SK-N-SH (cell line): ENCODE measurements around the gene USP36. TPM values are rescaled to one million over a fixed set of nuclear protein-coding genes. Genes with fewer than 3 reads are reported as not detected.

Source experiments
- CTCF ChIA-PET: fragments of 300-600, 350-600 bp; formaldehyde crosslinking; extraction: SDS; loops from one replicate; lab custom pipeline; 2021; lab: Yijun Ruan, JAX
- POLR2A ChIA-PET: fragments of 350-600 bp; sonication (Branson Sonifier 250); formaldehyde crosslinking; extraction: SDS; loops from one replicate; lab custom pipeline; 2020; ENCODE audit warnings: antibody characterized with exemption, inconsistent platforms; lab: Yijun Ruan, JAX
- DNase-seq: peaks from one replicate; pipeline ENCODE4 v3.0.0; 2012
- H2AFZ ChIP-seq: fragments of 200-600 bp; sonication (generic); 2 replicates; pipeline ENCODE4 v1.8.1; 2016; ENCODE audit warnings: antibody characterized with exemption, mild to moderate bottlenecking, low read depth
- H3F3A ChIP-seq: fragments of 200-600 bp; sonication (generic); replicated peaks from 2 replicates; pipeline ENCODE3; 2016; ENCODE audit warnings: antibody characterized with exemption, mild to moderate bottlenecking; ENCODE audit not compliant: insufficient read depth
- H3K27ac ChIP-seq, 2 experiments: fragments of 200-500 bp in 1 of 2; fragments of 200-600 bp in 1 of 2; sonication (Bioruptor generic) in 1 of 2; sonication (generic), shearing (Covaris generic) in 1 of 2; 2 replicates each; pipeline versions ENCODE4 v1.5.1 to v1.6.1; 2014 to 2016; ENCODE audit warnings: low read depth in 2 of 2, inconsistent platforms in 1 of 2, low read length in 1 of 2, mild to moderate bottlenecking in 1 of 2, mixed read lengths in 1 of 2
- H3K27me3 ChIP-seq: fragments of 200-600 bp; sonication (generic), shearing (Covaris generic); 2 replicates; pipeline ENCODE4 v1.6.1; 2016; ENCODE audit warnings: mixed run types; ENCODE audit not compliant: insufficient read depth
- H3K36me3 ChIP-seq, 2 experiments: fragments of 200-500 bp in 1 of 2; fragments of 200-600 bp in 1 of 2; sonication (Bioruptor generic) in 1 of 2; sonication (generic) in 1 of 2; replicated peaks in 1 of 2; 2 replicates each; pipeline versions ENCODE3 to v1.5.1; 2014 to 2016; ENCODE audit warnings: low read length in 1 of 2, mild to moderate bottlenecking in 1 of 2; ENCODE audit not compliant: insufficient read depth in 2 of 2, control insufficient read depth in 1 of 2
- H3K4me1 ChIP-seq, 2 experiments: fragments of 200-500 bp in 1 of 2; fragments of 200-600 bp in 1 of 2; sonication (Bioruptor generic) in 1 of 2; sonication (generic), shearing (Covaris generic) in 1 of 2; 2 replicates each; pipeline versions ENCODE4 v1.5.1 to v1.6.1; 2014 to 2016; ENCODE audit warnings: low read depth in 1 of 2, low read length in 1 of 2, mixed run types in 1 of 2; ENCODE audit not compliant: insufficient read depth in 2 of 2, control insufficient read depth in 1 of 2
- H3K4me2 ChIP-seq: fragments of 200-600 bp; sonication (generic), shearing (Covaris generic); 2 replicates; pipeline ENCODE4 v1.6.1; 2017; ENCODE audit warnings: mixed run types
- H3K4me3 ChIP-seq, 2 experiments: fragments of 200-500 bp in 1 of 2; fragments of 200-600 bp in 1 of 2; sonication (Bioruptor generic) in 1 of 2; sonication (generic), shearing (Covaris generic) in 1 of 2; 2 replicates each; pipeline versions ENCODE4 v1.5.1 to v1.8.1; 2014 to 2016; ENCODE audit warnings: low read depth in 2 of 2, inconsistent platforms in 1 of 2, low read length in 1 of 2, mild to moderate bottlenecking in 1 of 2, mixed read lengths in 1 of 2, moderate library complexity in 1 of 2
- H3K79me2 ChIP-seq: fragments of 200-600 bp; sonication (generic); 2 replicates; pipeline ENCODE4 v1.8.1; 2017; ENCODE audit warnings: mild to moderate bottlenecking; ENCODE audit not compliant: insufficient read depth
- H3K9ac ChIP-seq: fragments of 200-600 bp; sonication (generic); 2 replicates; pipeline ENCODE4 v1.6.1; 2017; ENCODE audit warnings: mixed run types
- H3K9me2 ChIP-seq: fragments of 200-600 bp; sonication (generic); 2 replicates; pipeline ENCODE4 v1.6.1; 2017; ENCODE audit warnings: mixed run types
- H3K9me3 ChIP-seq: fragments of 200-600 bp; sonication (generic); 2 replicates; pipeline ENCODE4 v1.6.1; 2017; ENCODE audit warnings: mixed run types, mild to moderate bottlenecking, moderate library complexity
- H4K20me1 ChIP-seq: fragments of 200-600 bp; sonication (generic); 2 replicates; pipeline ENCODE4 v1.6.1; 2017; ENCODE audit warnings: mild to moderate bottlenecking, mixed run types; ENCODE audit not compliant: insufficient read depth
- FOXJ3 ChIP-seq: sonication (generic); formaldehyde crosslinking; IDR thresholded peaks from 2 replicates; pipeline ENCODE4 v1.5.1; 2020; ENCODE audit warnings: mild to moderate bottlenecking, missing genetic modification reagents
- MXI1 ChIP-seq: IDR thresholded peaks from 2 replicates; pipeline ENCODE4 v1.6.1; 2012; ENCODE audit warnings: mild to moderate bottlenecking, low read depth, low read length, improper control_type of control experiment
- NFIC ChIP-seq: IDR thresholded peaks from 2 replicates; pipeline ENCODE4 v1.4.0; 2012; ENCODE audit warnings: borderline replicate concordance
- RAD21 ChIP-seq: IDR thresholded peaks from 2 replicates; pipeline ENCODE4 v1.6.1; 2012; ENCODE audit warnings: mild to moderate bottlenecking, low read length
- SMC3 ChIP-seq: IDR thresholded peaks from 2 replicates; pipeline ENCODE4 v1.6.1; 2012; ENCODE audit warnings: low read depth, low read length, improper control_type of control experiment
- TAF1 ChIP-seq: IDR thresholded peaks from 2 replicates; pipeline ENCODE4 v1.6.1; 2012; ENCODE audit warnings: low read depth, mild to moderate bottlenecking, low read length, moderate library complexity, borderline replicate concordance
- WGBS: methylation state at CpG from one replicate; pipeline ENCODE4 v1.1.6; 2017; ENCODE audit warnings: low lambda C conversion rate; 5-methylcytosine and 5-hydroxymethylcytosine counted together
- polyA plus RNA-seq, 3 experiments: library from polyadenylated mRNA; depleted of rRNA; stranded (reverse); fragments of >200 nt; gene quantifications; 2 replicates each; pipeline ENCODE4 v1.2.3, GENCODE V29; 2012
- TF ChIP-seq, protein P1 (sequence below): IDR thresholded peaks from 2 replicates; pipeline ENCODE4 v1.4.0; 2012; ENCODE audit warnings: low read depth
- TF ChIP-seq, protein P2 (sequence below): IDR thresholded peaks from 2 replicates; pipeline ENCODE4 v1.4.0; 2012; ENCODE audit warnings: low read depth, borderline replicate concordance
- TF ChIP-seq, protein P3 (sequence below): fragments of 200-600 bp; sonication (generic); IDR thresholded peaks from 2 replicates; pipeline ENCODE4 v1.6.1; 2017; ENCODE audit warnings: antibody characterized with exemption, mild to moderate bottlenecking, moderate library complexity

USP36 gene
- polyA plus RNA-seq, 1 of the 3 experiments (the other 2 are of a cell fraction): 34.6 TPM

DNA sequence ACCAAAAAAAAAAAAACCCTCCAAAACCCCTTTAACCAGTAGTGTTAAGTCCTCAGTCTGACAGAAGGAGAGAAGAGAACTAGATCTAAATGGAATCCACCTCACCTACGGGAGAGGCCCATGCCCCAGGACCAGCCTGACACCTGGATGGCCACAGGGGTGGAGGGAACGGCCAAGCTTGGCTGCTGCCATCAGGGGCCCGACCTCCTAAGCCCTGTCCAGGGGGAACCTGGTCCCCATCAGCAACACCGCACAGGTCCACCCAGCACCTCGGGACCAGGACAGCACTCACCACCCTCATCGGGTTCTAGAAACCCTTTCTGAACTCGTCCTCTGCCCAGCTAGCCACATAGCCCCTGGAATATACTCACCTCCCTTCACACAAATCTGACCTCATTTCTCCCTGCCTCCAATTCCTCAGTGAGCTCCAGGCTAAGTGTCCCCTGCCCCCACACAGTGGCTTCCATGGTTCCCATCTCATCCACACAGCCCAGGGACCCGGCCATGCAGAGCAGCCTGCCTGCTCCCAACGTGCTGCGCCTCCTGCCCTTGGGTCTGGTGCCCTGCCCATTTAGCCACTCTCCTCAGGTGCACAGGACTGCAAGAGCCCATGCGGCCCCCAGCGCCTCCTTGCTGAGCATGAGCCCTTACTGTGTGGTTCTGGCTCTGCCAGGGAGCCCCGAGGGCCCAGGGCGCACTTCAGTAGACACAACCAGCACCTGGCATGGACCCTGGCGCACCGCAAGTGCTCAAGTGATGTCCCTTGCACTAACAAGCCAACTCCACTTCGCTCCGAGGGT lies 40.3 kb downstream of the USP36 start (continued):
- TF ChIP-seq, protein P1, sequence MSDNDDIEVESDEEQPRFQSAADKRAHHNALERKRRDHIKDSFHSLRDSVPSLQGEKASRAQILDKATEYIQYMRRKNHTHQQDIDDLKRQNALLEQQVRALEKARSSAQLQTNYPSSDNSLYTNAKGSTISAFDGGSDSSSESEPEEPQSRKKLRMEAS: no peak
- no peak for TF ChIP-seq MXI1
- TF ChIP-seq FOXJ3 (CRISPR knock-in tag): no peak

DNA sequence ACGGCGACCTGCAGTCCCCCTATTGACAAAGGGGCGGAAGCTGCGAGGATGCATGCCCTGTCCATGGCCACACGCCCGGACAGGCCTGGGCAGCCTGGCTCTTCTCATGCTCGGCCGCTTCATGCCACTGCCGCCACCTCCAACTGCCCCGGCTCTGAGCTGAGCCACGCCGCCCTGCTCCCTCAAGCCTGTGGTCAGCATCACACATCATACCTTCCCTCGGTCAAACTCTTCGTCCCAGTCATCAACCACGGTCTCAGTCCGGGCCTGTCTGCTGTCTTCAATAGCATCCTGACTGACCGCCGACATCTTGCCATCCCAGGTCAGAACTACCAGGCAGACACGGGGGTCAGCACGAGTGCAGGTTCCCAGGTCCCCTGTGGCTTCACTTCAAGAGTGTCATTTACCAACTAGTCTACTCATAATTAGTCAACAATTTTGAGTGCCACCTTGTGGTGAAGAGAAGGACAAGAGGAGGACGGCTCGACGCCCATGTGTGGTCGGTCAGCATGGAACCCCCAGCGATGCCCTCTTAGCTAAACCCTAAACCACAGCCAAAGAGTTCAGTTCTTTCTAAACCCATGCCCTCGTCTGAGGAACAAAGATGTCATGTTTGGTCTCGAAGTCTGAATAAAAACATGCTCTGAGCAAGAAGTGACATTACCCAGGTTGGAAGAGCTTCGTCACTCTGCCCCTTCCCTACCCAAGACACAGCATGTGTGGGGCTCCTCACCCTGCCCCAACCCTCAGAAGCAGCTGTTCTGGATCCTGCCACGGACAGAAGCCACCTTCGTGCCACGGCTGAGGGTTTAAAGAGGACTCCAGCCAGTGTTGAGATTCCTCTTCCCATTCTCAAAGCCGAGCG lies 41.7 kb downstream of the USP36 start:
- no peaks in the 10 kb centered on the region for H3K4me1 ChIP-seq
- 91% methylated on average over 32 of the region's 33 CpGs for WGBS
- peaks cover 13% of the 10 kb centered on the region for H4K20me1 ChIP-seq
- H3K4me3 ChIP-seq: no peak overlapping the region
- ChIA-PET CTCF (interaction anchor here (0.6 to 3.7 kb wide), 13 partner anchors 9 to 301 kb away, joined by 3 to 35 read pairs (median 4); partner anchors contain the start of gene USP36), POLR2A (interaction anchor here (1.0 kb wide), 1 partner anchor 302 kb away, joined by 3 read pairs; no protein-coding TSS in a partner anchor)
- H3K27ac ChIP-seq: no peak overlapping the region
- peaks cover 7% of the 10 kb centered on the region for H3F3A ChIP-seq
- peaks cover 21% of the 10 kb centered on the region; the same call in 1 of the 2 replicates for H3K79me2 ChIP-seq
- no peak overlapping the region for H2AFZ ChIP-seq
- DNase-seq: peak; percentile 70
- H3K4me2 ChIP-seq: no peak overlapping the region
- H3K9me3 ChIP-seq: no peaks in the 10 kb centered on the region
- no peak overlapping the region for H3K9ac ChIP-seq
- TF ChIP-seq TAF1: no peak
- TF ChIP-seq, protein P2, sequence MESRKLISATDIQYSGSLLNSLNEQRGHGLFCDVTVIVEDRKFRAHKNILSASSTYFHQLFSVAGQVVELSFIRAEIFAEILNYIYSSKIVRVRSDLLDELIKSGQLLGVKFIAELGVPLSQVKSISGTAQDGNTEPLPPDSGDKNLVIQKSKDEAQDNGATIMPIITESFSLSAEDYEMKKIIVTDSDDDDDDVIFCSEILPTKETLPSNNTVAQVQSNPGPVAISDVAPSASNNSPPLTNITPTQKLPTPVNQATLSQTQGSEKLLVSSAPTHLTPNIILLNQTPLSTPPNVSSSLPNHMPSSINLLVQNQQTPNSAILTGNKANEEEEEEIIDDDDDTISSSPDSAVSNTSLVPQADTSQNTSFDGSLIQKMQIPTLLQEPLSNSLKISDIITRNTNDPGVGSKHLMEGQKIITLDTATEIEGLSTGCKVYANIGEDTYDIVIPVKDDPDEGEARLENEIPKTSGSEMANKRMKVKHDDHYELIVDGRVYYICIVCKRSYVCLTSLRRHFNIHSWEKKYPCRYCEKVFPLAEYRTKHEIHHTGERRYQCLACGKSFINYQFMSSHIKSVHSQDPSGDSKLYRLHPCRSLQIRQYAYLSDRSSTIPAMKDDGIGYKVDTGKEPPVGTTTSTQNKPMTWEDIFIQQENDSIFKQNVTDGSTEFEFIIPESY: no peak
- TF ChIP-seq, protein P3, sequence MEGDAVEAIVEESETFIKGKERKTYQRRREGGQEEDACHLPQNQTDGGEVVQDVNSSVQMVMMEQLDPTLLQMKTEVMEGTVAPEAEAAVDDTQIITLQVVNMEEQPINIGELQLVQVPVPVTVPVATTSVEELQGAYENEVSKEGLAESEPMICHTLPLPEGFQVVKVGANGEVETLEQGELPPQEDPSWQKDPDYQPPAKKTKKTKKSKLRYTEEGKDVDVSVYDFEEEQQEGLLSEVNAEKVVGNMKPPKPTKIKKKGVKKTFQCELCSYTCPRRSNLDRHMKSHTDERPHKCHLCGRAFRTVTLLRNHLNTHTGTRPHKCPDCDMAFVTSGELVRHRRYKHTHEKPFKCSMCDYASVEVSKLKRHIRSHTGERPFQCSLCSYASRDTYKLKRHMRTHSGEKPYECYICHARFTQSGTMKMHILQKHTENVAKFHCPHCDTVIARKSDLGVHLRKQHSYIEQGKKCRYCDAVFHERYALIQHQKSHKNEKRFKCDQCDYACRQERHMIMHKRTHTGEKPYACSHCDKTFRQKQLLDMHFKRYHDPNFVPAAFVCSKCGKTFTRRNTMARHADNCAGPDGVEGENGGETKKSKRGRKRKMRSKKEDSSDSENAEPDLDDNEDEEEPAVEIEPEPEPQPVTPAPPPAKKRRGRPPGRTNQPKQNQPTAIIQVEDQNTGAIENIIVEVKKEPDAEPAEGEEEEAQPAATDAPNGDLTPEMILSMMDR: peak; percentile 55
- TF ChIP-seq NFIC: no peak
- TF ChIP-seq RAD21: peak; percentile 51
- peak; percentile 52 for TF ChIP-seq SMC3
- TF ChIP-seq, all 33 proteins: peak for 3
- peaks cover 63 to 78% of the 10 kb centered on the region in 2 experiments for H3K36me3 ChIP-seq
- no peaks in the 10 kb centered on the region for H3K9me2 ChIP-seq
- no peaks in the 10 kb centered on the region for H3K27me3 ChIP-seq
